ENCODE data around the gene DNM1. TPM values are rescaled to one million over a fixed set of nuclear protein-coding genes. Genes with fewer than 3 reads are reported as not detected.

The DNM1 gene
- total RNA-seq, 1 experiment from 2014 or later, result 3.9 TPM

- peaks cover 5% of the 10 kb centered on the region for H3K36me3 ChIP-seq (ENCODE audit: control insufficient read depth, insufficient read depth, low read length)
- no peaks in the 10 kb centered on the region for H3K27me3 ChIP-seq (replicated peaks; ENCODE audit: control insufficient read depth, insufficient read depth, low read length)
- Mint-ChIP-seq H3K36me3 (ENCODE audit: insufficient read depth, unreplicated experiment) (peaks cover 60% of the 10 kb centered on the region), H3K9me3 (ENCODE audit: unreplicated experiment) (no peaks in the 10 kb centered on the region), H3K4me1 (ENCODE audit: low read depth, unreplicated experiment) (no peaks in the 10 kb centered on the region), H3K27me3 (ENCODE audit: insufficient read depth, unreplicated experiment) (no peaks in the 10 kb centered on the region), H3K4me3 (ENCODE audit: unreplicated experiment) (no peak overlapping the region), H3K27ac (ENCODE audit: unreplicated experiment) (no peak overlapping the region)
- BruUV-seq (replicated peaks), result no TSS peak
- ChIA-PET CTCF (interaction anchor here (0.8 to 1.4 kb wide), 3 partner anchors 9 to 76 kb away, joined by 3 to 10 read pairs (median 5); no protein-coding TSS in a partner anchor), POLR2A (no interaction called here)
- TF ChIP-seq CTCF (IDR thresholded peaks at IDR 0.05; ENCODE audit: insufficient read depth in 1 of 2, low read depth in 1 of 2, low read length in 1 of 2, severe bottlenecking in 1 of 2, unreplicated experiment in 1 of 2), result no peak
- no peak overlapping the region for H3K4me3 ChIP-seq (ENCODE audit: low read depth, low read length)
- H3K9me3 ChIP-seq, result 0 out of 2 replicates have a peak, but pooled peaks cover 3% of the 10 kb centered on the region
- no peak for DNase-seq
- H3K4me1 ChIP-seq, result no peaks in the 10 kb centered on the region
- intact Hi-C loops (cut with micrococcal nuclease; ENCODE audit: unreplicated experiment), result no loop called here
Measured at GRCh38 chr9:128182893-128183588, 20.1 kb upstream of the DNM1 start.

- no peak for TF ChIP-seq CTCF (IDR thresholded peaks at IDR 0.05; ENCODE audit: insufficient read depth in 1 of 2, low read depth in 1 of 2, low read length in 1 of 2, severe bottlenecking in 1 of 2, unreplicated experiment in 1 of 2)
- no peak overlapping the region for H3K4me3 ChIP-seq (ENCODE audit: low read depth, low read length)
- H3K4me3 Mint-ChIP-seq (ENCODE audit: unreplicated experiment), result no peak overlapping the region
- H3K36me3 Mint-ChIP-seq (ENCODE audit: insufficient read depth, unreplicated experiment), result peaks cover 60% of the 10 kb centered on the region
- H3K9me3 Mint-ChIP-seq (ENCODE audit: unreplicated experiment), result no peaks in the 10 kb centered on the region
- H3K4me1 ChIP-seq, result 0 out of 2 replicates have a peak, but pooled peaks cover 7% of the 10 kb centered on the region
- intact Hi-C loops (cut with micrococcal nuclease; ENCODE audit: unreplicated experiment), result no loop called here
- H3K27ac Mint-ChIP-seq (ENCODE audit: unreplicated experiment), result no peak overlapping the region
- H3K36me3 ChIP-seq (ENCODE audit: control insufficient read depth, insufficient read depth, low read length), result peaks cover 3% of the 10 kb centered on the region
- POLR2A ChIA-PET, result no interaction called here
- no TSS peak for BruUV-seq (replicated peaks)
- H3K4me1 Mint-ChIP-seq (ENCODE audit: low read depth, unreplicated experiment), result no peaks in the 10 kb centered on the region
- no peak for DNase-seq
- no peaks in the 10 kb centered on the region for H3K27me3 Mint-ChIP-seq (ENCODE audit: insufficient read depth, unreplicated experiment)
- no peaks in the 10 kb centered on the region for H3K9me3 ChIP-seq
- CTCF ChIA-PET, result interaction anchor here (0.5 kb wide), 1 partner anchor 98 kb away, joined by 6 read pairs; no protein-coding TSS in a partner anchor
- no peaks in the 10 kb centered on the region for H3K27me3 ChIP-seq (replicated peaks; ENCODE audit: control insufficient read depth, insufficient read depth, low read length)
Measured at GRCh38 chr9:128185979-128186965, 16.9 kb upstream of the DNM1 start.

GRCh38 chr9:128187361-128187760, 15.8 kb upstream of the DNM1 start:
- Histone ChIP-seq H3K4me1 (0 out of 2 replicates have a peak, but pooled peaks cover 7% of the 10 kb centered on the region), H3K36me3 (ENCODE audit: control insufficient read depth, insufficient read depth, low read length) (peaks cover 3% of the 10 kb centered on the region), H3K4me3 (ENCODE audit: low read depth, low read length) (no peak overlapping the region), H3K9me3 (no peaks in the 10 kb centered on the region), H3K27me3 (replicated peaks; ENCODE audit: control insufficient read depth, insufficient read depth, low read length) (no peaks in the 10 kb centered on the region)
- no peak for DNase-seq
- no peaks in the 10 kb centered on the region for H3K4me1 Mint-ChIP-seq (ENCODE audit: low read depth, unreplicated experiment)
- intact Hi-C loops (cut with micrococcal nuclease; ENCODE audit: unreplicated experiment), result no loop called here
- no TSS peak for BruUV-seq (replicated peaks)
- ChIA-PET CTCF (interaction anchor here (0.5 to 0.6 kb wide), 2 partner anchors 97 to 843 kb away, joined by 6 read pairs; no protein-coding TSS in a partner anchor), POLR2A (no interaction called here)
- peaks cover 60% of the 10 kb centered on the region for H3K36me3 Mint-ChIP-seq (ENCODE audit: insufficient read depth, unreplicated experiment)
- no peaks in the 10 kb centered on the region for H3K27me3 Mint-ChIP-seq (ENCODE audit: insufficient read depth, unreplicated experiment)
- H3K4me3 Mint-ChIP-seq (ENCODE audit: unreplicated experiment), result no peak overlapping the region
- TF ChIP-seq CTCF (IDR thresholded peaks at IDR 0.05; ENCODE audit: insufficient read depth in 1 of 2, low read depth in 1 of 2, low read length in 1 of 2, severe bottlenecking in 1 of 2, unreplicated experiment in 1 of 2), result no peak
- H3K27ac Mint-ChIP-seq (ENCODE audit: unreplicated experiment), result no peak overlapping the region
- no peaks in the 10 kb centered on the region for H3K9me3 Mint-ChIP-seq (ENCODE audit: unreplicated experiment)

Measured in Caco-2 (cell line).